Measurements from ENCODE around the gene FNTB. TPM values are rescaled to one million over a fixed set of nuclear protein-coding genes. Genes with fewer than 3 reads are reported as not detected.

FNTB gene
- total and polyA plus RNA-seq, 12 donors = 14.6 to 20.8 (median 16.5) TPM

- Histone ChIP-seq H3K4me3 (no peak overlapping the region), H3K27ac (no peak overlapping the region), H3K27me3 (no peaks in the 10 kb centered on the region), H3K9me3 (no peaks in the 10 kb centered on the region), H3K4me1 (peaks cover 0 to 15% (median 4%) of the 10 kb centered on the region in 9 donors), H3K36me3 (peaks cover 0 to 81% (median 5%) of the 10 kb centered on the region in 9 donors)
- no peak for TF ChIP-seq CTCF (IDR thresholded peaks at IDR 0.05)
- DNase-seq (no peak), ATAC-seq (no peak)
- intact Hi-C loops (cut with DNase I) = no loop called here
- 83% methylated on average over 6 of the region's 6 CpGs for WGBS, 2 donors
Measured at GRCh38 chr14:64943556-64943955, 43.1 kb upstream of the FNTB start.

- no peak overlapping the region for H3K4me3 ChIP-seq
- H3K27ac ChIP-seq = no peak overlapping the region
- peaks cover 0 to 81% (median 5%) of the 10 kb centered on the region in 9 donors for H3K36me3 ChIP-seq
- H3K27me3 ChIP-seq = no peaks in the 10 kb centered on the region
- DNase-seq (no peak), ATAC-seq (peak in 2 of 8 donors; percentile 37 to 39)
- intact Hi-C loops (cut with DNase I) = no loop called here
- WGBS, 2 donors = 77 to 93% methylated on average over 2 of the region's 2 CpGs
- H3K4me1 ChIP-seq = peaks cover 0 to 20% (median 9%) of the 10 kb centered on the region in 9 donors
- no peaks in the 10 kb centered on the region for H3K9me3 ChIP-seq
- TF ChIP-seq CTCF (IDR thresholded peaks at IDR 0.05) = no peak
Measured at GRCh38 chr14:64944041-64944440, 42.7 kb upstream of the FNTB start.

- Histone ChIP-seq H3K4me3 (no peak overlapping the region), H3K27ac (no peak overlapping the region), H3K27me3 (no peaks in the 10 kb centered on the region), H3K4me1 (peaks cover 0 to 28% (median 11%) of the 10 kb centered on the region in 9 donors), H3K9me3 (no peaks in the 10 kb centered on the region), H3K36me3 (peaks cover 0 to 84% (median 5%) of the 10 kb centered on the region in 9 donors)
- ATAC-seq = no peak
- intact Hi-C loops (cut with DNase I) = no loop called here
- 90 to 93% methylated on average over 4 of the region's 4 CpGs for WGBS, 2 donors
- no peak for TF ChIP-seq CTCF (IDR thresholded peaks at IDR 0.05)
- no peak for DNase-seq
Measured at GRCh38 chr14:64944861-64945260, 41.8 kb upstream of the FNTB start.

- DNase-seq = no peak
Measured at GRCh38 chr14:64945431-64946178, 41.1 kb upstream of the FNTB start.

More at GRCh38 chr14:64945431-64946178, 41.1 kb upstream of the FNTB start:
- Histone ChIP-seq H3K4me1 (peaks cover 0 to 33% (median 11%) of the 10 kb centered on the region in 9 donors), H3K27me3 (no peaks in the 10 kb centered on the region), H3K9me3 (no peaks in the 10 kb centered on the region), H3K4me3 (no peak overlapping the region), H3K27ac (no peak overlapping the region), H3K36me3 (peaks cover 0 to 81% (median 5%) of the 10 kb centered on the region in 9 donors)
- intact Hi-C loops (cut with DNase I) = no loop called here
- 93 to 94% methylated on average over 12 of the region's 12 CpGs for whole genome bisulfite sequencing, 2 donors
- ATAC-seq = no peak
- TF ChIP-seq CTCF (IDR thresholded peaks at IDR 0.05) = no peak
